ENCODE measurements around the gene GLRA3. TPM values are rescaled to one million over a fixed set of nuclear protein-coding genes. Genes with fewer than 3 reads are reported as not detected.

The GLRA3 gene
- total and polyA plus RNA-seq, 5 donors: not detected

DNA sequence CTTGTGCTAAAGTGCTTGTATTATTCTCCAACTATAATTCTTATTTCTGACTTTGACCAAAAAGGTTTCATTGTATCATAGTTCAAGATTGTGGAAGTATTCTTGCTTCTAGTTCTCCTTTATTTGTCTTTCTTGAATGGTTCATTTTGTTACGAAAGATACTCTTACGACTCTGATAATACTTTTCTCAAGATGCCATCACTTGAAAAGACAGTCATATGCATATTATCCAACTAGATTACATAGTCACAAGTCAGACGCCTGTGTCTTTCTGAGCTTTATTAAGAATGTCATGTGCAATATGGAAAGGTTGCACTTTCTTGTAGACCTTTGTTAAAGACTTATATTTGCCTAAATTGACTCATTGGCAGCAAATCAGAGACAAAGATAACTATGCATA is 235.3 kb downstream of the GLRA3 start:
- peaks cover 1% of the 10 kb centered on the region for H3K4me1 ChIP-seq (ENCODE audit: control insufficient read depth, insufficient read depth, low read length)
- no peak overlapping the region for H3K27ac ChIP-seq (ENCODE audit: low read length)
- DNase-seq (no peak), ATAC-seq (no peak)
- 83% methylated on average over 3 of the region's 3 CpGs for WGBS
- H3K4me3 ChIP-seq (ENCODE audit: low read length): no peak overlapping the region
- no peaks in the 10 kb centered on the region for H3K27me3 ChIP-seq (ENCODE audit: control insufficient read depth, insufficient read depth)
- no peaks in the 10 kb centered on the region for H3K9me3 ChIP-seq (ENCODE audit: control insufficient read depth, low read length)
- intact Hi-C loops (cut with DNase I): no loop called here

DNA sequence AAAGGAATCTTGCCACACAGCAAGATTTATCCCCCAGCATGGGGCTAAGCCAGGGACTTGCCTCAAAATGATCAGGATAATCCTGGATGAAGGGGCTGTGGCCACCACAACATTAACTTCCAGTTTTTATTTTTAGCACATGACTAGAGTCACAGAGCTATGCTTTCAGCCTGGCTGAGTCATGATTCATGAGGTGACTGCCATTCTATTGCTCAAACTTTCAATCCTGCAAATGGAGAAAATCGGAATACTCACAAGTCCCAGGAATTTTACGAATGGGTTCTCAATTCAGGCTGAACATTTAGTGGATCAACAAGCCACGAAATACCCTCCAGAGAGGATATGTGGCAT is 236.1 kb downstream of the GLRA3 start:
- 75% methylated on average over 3 of the region's 3 CpGs for WGBS
- ATAC-seq: peak in 1 of 2 donors; percentile 50
- no peak overlapping the region for H3K27ac ChIP-seq (ENCODE audit: low read length)

DNA sequence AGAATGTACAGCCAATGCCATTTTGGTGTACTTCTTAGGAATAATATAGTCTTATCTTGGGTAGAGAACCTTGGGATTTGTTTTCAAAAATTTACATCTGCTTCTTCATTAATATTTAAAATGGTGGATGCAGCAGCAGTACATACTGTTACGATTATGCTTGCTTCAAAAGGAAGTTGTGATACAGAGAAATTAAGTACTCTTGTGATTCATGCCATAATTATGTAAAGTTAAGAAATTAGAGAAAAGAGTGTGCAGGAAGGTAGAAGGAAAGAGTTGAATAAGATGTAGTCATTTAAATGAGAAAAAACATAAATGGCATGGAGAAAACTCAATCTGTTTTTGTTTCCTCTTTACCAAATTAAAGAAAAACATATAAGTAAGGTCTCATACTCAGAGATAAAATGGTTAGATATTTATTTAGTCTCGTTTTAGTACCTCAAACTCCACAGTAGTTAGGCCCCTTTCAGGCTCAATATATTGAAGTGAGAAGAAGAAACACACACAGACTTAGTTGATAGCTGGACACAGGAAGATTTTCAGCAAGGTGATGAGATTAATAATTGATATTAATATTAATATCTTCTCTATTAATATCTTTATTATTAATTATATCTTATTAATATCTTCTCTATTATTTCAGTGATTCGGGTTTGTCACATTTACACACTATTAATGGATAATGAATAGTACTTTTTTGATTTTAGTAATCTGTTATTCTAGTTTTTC is 236.6 kb downstream of the GLRA3 start:
- Histone ChIP-seq H3K4me3 (ENCODE audit: low read length) (no peak overlapping the region), H3K27ac (ENCODE audit: low read length) (no peak overlapping the region), H3K27me3 (ENCODE audit: control insufficient read depth, insufficient read depth) (no peaks in the 10 kb centered on the region), H3K9me3 (ENCODE audit: control insufficient read depth, low read length) (no peaks in the 10 kb centered on the region), H3K4me1 (ENCODE audit: control insufficient read depth, insufficient read depth, low read length) (peaks cover 1% of the 10 kb centered on the region)
- 75% methylated on average over 3 of the region's 3 CpGs for WGBS
- DNase-seq: no peak
- ATAC-seq: no peak
- intact Hi-C loops (cut with DNase I): no loop called here

More for the DNA sequence above, 236.1 kb downstream of the GLRA3 start:
- no peak overlapping the region for H3K4me3 ChIP-seq (ENCODE audit: low read length)
- DNase-seq: no peak
- intact Hi-C loops (cut with DNase I): no loop called here
- H3K9me3 ChIP-seq (ENCODE audit: control insufficient read depth, low read length): no peaks in the 10 kb centered on the region
- H3K27me3 ChIP-seq (ENCODE audit: control insufficient read depth, insufficient read depth): no peaks in the 10 kb centered on the region
- H3K4me1 ChIP-seq (ENCODE audit: control insufficient read depth, insufficient read depth, low read length): peaks cover 1% of the 10 kb centered on the region

DNA sequence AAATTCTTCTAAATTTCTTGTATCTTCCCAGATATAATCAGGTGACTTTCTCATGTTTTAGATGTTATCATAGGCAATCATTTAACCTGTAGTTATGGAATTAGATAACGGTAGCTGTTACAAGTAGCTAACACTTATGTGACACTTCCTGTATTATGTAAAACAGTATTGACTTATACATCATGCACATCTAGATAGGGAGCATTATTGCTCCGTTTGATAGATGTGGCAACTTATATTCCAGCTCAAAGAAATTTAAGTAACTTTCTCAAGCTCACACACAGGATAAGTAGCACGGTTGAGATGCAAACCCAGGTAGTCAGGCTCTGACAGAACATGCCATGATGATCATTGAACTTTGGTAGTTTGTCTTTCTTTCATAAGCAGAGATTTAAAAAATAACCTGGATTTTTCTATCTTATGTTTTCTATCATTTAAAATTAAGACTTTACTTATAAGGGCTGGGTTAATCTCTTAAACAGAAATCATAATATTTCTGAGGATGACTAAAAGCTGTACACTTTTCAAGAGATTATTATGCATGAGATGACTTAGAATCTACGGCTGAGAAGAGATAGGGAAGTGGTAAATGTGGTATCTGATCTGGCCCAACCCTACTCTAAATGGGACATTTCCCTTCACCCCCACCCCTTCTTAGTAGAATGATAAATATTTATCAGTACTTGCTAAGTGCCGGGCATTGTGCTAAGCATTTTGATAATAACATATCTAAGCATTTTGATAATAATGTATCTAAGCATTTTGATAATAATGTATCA is 237.6 kb downstream of the GLRA3 start:
- Histone ChIP-seq H3K9me3 (ENCODE audit: control insufficient read depth, low read length) (no peaks in the 10 kb centered on the region), H3K4me3 (ENCODE audit: low read length) (no peak overlapping the region), H3K27me3 (ENCODE audit: control insufficient read depth, insufficient read depth) (no peaks in the 10 kb centered on the region), H3K27ac (ENCODE audit: low read length) (no peak overlapping the region), H3K4me1 (ENCODE audit: control insufficient read depth, insufficient read depth, low read length) (peaks cover 1% of the 10 kb centered on the region)
- no peak for DNase-seq
- no peak for ATAC-seq
- intact Hi-C loops (cut with DNase I): no loop called here
- 60% methylated on average over 5 of the region's 5 CpGs for WGBS

DNA sequence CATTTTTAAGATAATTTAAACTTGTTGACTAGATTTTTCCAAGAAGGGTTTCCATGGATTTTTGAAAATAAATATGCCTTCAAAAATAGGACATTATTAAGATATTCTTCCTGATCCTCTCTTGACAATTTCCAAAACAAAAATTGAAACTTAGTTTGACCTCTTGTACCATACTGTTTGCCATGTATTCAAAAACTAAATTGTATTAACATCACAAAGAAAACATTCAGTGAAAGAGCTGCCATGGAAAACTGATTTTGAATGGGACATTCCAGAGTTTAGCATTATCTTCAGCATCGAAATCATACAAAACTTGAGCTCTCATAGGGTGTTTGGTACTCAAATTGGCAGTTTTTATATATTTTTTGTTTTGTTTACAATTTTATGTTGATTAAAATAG is 238.7 kb downstream of the GLRA3 start:
- WGBS: 61% methylated on average over 1 of the region's 1 CpG
- ATAC-seq (no peak), DNase-seq (no peak)
- Histone ChIP-seq H3K27ac (ENCODE audit: low read length) (no peak overlapping the region), H3K9me3 (ENCODE audit: control insufficient read depth, low read length) (no peaks in the 10 kb centered on the region), H3K4me3 (ENCODE audit: low read length) (no peak overlapping the region), H3K4me1 (ENCODE audit: control insufficient read depth, insufficient read depth, low read length) (peaks cover 1% of the 10 kb centered on the region), H3K27me3 (ENCODE audit: control insufficient read depth, insufficient read depth) (no peaks in the 10 kb centered on the region)
- intact Hi-C loops (cut with DNase I): no loop called here

Other genes with a start within 250 kb of the GLRA3 start
- gene ADAM29, start 89.1 kb upstream of the GLRA3 start, total RNA-seq: not detected
- gene ADAM29, start 89.1 kb upstream of the GLRA3 start, polyA plus RNA-seq: not detected

Measured in right cardiac atrium (tissue), 5 donors.